Measurements from ENCODE around the gene HPSE2.

HPSE2 gene

DNA sequence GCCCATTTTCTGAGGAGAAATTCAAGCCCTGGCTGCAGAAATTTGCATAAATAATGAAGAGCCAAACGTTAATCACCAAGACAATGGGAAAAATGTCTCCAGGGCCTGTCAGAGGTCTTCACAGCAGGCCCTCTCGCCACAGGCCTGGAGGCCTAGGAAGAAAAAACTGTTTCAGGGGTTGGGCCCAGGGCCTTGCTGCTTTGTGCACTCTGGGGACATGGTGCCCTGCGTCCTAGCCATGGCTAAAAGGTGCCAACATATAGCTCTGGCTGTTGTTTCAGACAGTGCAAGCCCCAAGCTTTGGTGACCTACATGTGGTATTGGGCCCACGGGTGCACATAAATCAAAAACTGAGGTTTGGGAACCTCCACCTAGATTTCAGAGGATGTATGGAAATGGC, 796.9 kb downstream of the HPSE2 start:
- peaks cover 44% of the 10 kb centered on the region for H3K36me3 ChIP-seq (ENCODE audit: insufficient read depth, insufficient read length, low read length)
- no peaks in the 10 kb centered on the region for H3K4me1 ChIP-seq (ENCODE audit: insufficient read depth, insufficient read length)
- no peak for DNase-seq (ENCODE audit: low read depth, low spot score)

DNA sequence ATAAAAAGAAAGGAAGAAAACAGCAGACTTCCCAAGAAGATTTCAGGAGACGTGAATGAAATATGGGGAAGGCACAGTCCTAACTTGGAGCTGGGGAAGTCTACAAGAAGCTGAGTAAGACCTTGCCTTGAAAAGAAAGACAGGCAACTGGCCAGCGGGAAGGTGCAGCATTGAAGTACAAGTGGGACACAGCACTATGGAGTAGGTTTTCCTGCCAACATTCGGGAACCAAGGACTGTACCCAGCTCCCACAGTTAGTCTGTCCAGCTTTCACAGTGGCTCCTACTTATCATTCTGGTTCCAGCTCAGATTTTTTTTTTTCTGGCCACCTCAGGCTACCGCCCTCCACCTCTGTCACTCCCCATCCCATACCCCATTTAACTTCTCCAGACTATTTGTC, 798.9 kb downstream of the HPSE2 start:
- no peak for DNase-seq (ENCODE audit: low read depth, low spot score)
- peaks cover 39% of the 10 kb centered on the region for H3K9me3 ChIP-seq (ENCODE audit: insufficient read depth, low read length)
- no peak overlapping the region for H3K4me3 ChIP-seq (ENCODE audit: insufficient read length, low read depth)
- no peaks in the 10 kb centered on the region for H3K4me1 ChIP-seq (ENCODE audit: insufficient read depth, insufficient read length)
- peaks cover 29% of the 10 kb centered on the region for H3K36me3 ChIP-seq (ENCODE audit: insufficient read depth, insufficient read length, low read length)
- H3K9ac ChIP-seq (ENCODE audit: insufficient read length, low read depth): no peak overlapping the region
- H3K27me3 ChIP-seq (ENCODE audit: insufficient read depth, insufficient read length): no peaks in the 10 kb centered on the region
- TF ChIP-seq SUZ12 (IDR thresholded peaks at IDR 0.05; ENCODE audit: extremely low read depth, insufficient read depth, insufficient read length): no peak
- no peak for TF ChIP-seq YY1 (IDR thresholded peaks at IDR 0.05; ENCODE audit: insufficient read depth, insufficient read length)
- TF ChIP-seq ZNF274 (IDR thresholded peaks at IDR 0.05; ENCODE audit: low read depth, low read length): no peak

More for the DNA sequence above, 796.9 kb downstream of the HPSE2 start:
- Histone ChIP-seq H3K27me3 (ENCODE audit: insufficient read depth, insufficient read length) (no peaks in the 10 kb centered on the region), H3K4me3 (ENCODE audit: insufficient read length, low read depth) (no peak overlapping the region), H3K9me3 (ENCODE audit: insufficient read depth, low read length) (peaks cover 28% of the 10 kb centered on the region), H3K9ac (ENCODE audit: insufficient read length, low read depth) (no peak overlapping the region)
- TF ChIP-seq YY1 (IDR thresholded peaks at IDR 0.05; ENCODE audit: insufficient read depth, insufficient read length) (no peak), SUZ12 (IDR thresholded peaks at IDR 0.05; ENCODE audit: extremely low read depth, insufficient read depth, insufficient read length) (no peak), ZNF274 (IDR thresholded peaks at IDR 0.05; ENCODE audit: low read depth, low read length) (no peak)

DNA sequence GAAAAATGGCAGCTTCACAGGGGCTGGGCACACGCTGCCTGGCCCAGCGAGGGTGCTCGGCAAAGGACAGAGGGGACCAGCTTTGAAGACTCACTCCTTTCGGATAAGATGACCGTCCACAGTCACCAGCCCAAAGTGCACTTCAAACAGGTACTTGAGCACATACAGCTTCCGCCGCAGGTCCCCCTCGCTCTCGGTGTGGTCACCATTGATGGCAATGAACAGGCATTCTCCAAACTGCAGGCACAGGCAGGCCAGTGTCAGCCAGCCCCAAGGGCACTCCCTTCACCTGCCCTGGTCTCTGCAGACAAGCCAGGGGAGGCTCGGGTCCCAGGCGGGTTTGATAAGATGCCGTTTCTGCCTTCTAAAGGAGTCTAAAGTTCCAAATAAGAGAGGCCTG, 800.5 kb downstream of the HPSE2 start:
- DNase-seq (ENCODE audit: low read depth, low spot score): no peak
- no peaks in the 10 kb centered on the region for H3K27me3 ChIP-seq (ENCODE audit: insufficient read depth, insufficient read length)
- no peak overlapping the region for H3K4me3 ChIP-seq (ENCODE audit: insufficient read length, low read depth)
- H3K4me1 ChIP-seq (ENCODE audit: insufficient read depth, insufficient read length): no peaks in the 10 kb centered on the region
- H3K36me3 ChIP-seq (ENCODE audit: insufficient read depth, insufficient read length, low read length): peaks cover 35% of the 10 kb centered on the region
- H3K9me3 ChIP-seq (ENCODE audit: insufficient read depth, low read length): peaks cover 28% of the 10 kb centered on the region
- H3K9ac ChIP-seq (ENCODE audit: insufficient read length, low read depth): no peak overlapping the region
- TF ChIP-seq SUZ12 (IDR thresholded peaks at IDR 0.05; ENCODE audit: extremely low read depth, insufficient read depth, insufficient read length) (no peak), ZNF274 (IDR thresholded peaks at IDR 0.05; ENCODE audit: low read depth, low read length) (no peak), YY1 (IDR thresholded peaks at IDR 0.05; ENCODE audit: insufficient read depth, insufficient read length) (no peak)

GRCh38 chr10:98433881-98434732, 801.5 kb downstream of the HPSE2 start:
- Histone ChIP-seq H3K4me1 (ENCODE audit: insufficient read depth, insufficient read length) (no peaks in the 10 kb centered on the region), H3K9ac (ENCODE audit: insufficient read length, low read depth) (no peak overlapping the region), H3K9me3 (ENCODE audit: insufficient read depth, low read length) (peaks cover 18% of the 10 kb centered on the region; the same call in 1 of the 2 replicates), H3K27me3 (ENCODE audit: insufficient read depth, insufficient read length) (no peaks in the 10 kb centered on the region), H3K4me3 (ENCODE audit: insufficient read length, low read depth) (no peak overlapping the region), H3K36me3 (ENCODE audit: insufficient read depth, insufficient read length, low read length) (peaks cover 46% of the 10 kb centered on the region)
- no peak for DNase-seq (ENCODE audit: low read depth, low spot score)
- TF ChIP-seq SUZ12 (IDR thresholded peaks at IDR 0.05; ENCODE audit: extremely low read depth, insufficient read depth, insufficient read length) (no peak), YY1 (IDR thresholded peaks at IDR 0.05; ENCODE audit: insufficient read depth, insufficient read length) (no peak), ZNF274 (IDR thresholded peaks at IDR 0.05; ENCODE audit: low read depth, low read length) (no peak)

GRCh38 chr10:98433371-98433770, 802.3 kb downstream of the HPSE2 start:
- Histone ChIP-seq H3K9ac (ENCODE audit: insufficient read length, low read depth) (no peak overlapping the region), H3K27me3 (ENCODE audit: insufficient read depth, insufficient read length) (no peaks in the 10 kb centered on the region), H3K4me3 (ENCODE audit: insufficient read length, low read depth) (no peak overlapping the region), H3K9me3 (ENCODE audit: insufficient read depth, low read length) (peaks cover 11% of the 10 kb centered on the region; the same call in 1 of the 2 replicates), H3K36me3 (ENCODE audit: insufficient read depth, insufficient read length, low read length) (peaks cover 46% of the 10 kb centered on the region), H3K4me1 (ENCODE audit: insufficient read depth, insufficient read length) (no peaks in the 10 kb centered on the region)
- no peak for TF ChIP-seq ZNF274 (IDR thresholded peaks at IDR 0.05; ENCODE audit: low read depth, low read length)
- TF ChIP-seq SUZ12 (IDR thresholded peaks at IDR 0.05; ENCODE audit: extremely low read depth, insufficient read depth, insufficient read length): no peak
- no peak for TF ChIP-seq YY1 (IDR thresholded peaks at IDR 0.05; ENCODE audit: insufficient read depth, insufficient read length)
- DNase-seq (ENCODE audit: low read depth, low spot score): no peak

GRCh38 chr10:98432330-98432729, 803.3 kb downstream of the HPSE2 start:
- TF ChIP-seq SUZ12 (IDR thresholded peaks at IDR 0.05; ENCODE audit: extremely low read depth, insufficient read depth, insufficient read length) (no peak), YY1 (IDR thresholded peaks at IDR 0.05; ENCODE audit: insufficient read depth, insufficient read length) (no peak), ZNF274 (IDR thresholded peaks at IDR 0.05; ENCODE audit: low read depth, low read length) (no peak)
- no peaks in the 10 kb centered on the region for H3K27me3 ChIP-seq (ENCODE audit: insufficient read depth, insufficient read length)
- no peak overlapping the region for H3K4me3 ChIP-seq (ENCODE audit: insufficient read length, low read depth)
- no peak for DNase-seq (ENCODE audit: low read depth, low spot score)
- peaks cover 49% of the 10 kb centered on the region for H3K36me3 ChIP-seq (ENCODE audit: insufficient read depth, insufficient read length, low read length)
- H3K9ac ChIP-seq (ENCODE audit: insufficient read length, low read depth): no peak overlapping the region
- H3K4me1 ChIP-seq (ENCODE audit: insufficient read depth, insufficient read length): no peaks in the 10 kb centered on the region
- peaks cover 11% of the 10 kb centered on the region; the same call in 1 of the 2 replicates for H3K9me3 ChIP-seq (ENCODE audit: insufficient read depth, low read length)

DNA sequence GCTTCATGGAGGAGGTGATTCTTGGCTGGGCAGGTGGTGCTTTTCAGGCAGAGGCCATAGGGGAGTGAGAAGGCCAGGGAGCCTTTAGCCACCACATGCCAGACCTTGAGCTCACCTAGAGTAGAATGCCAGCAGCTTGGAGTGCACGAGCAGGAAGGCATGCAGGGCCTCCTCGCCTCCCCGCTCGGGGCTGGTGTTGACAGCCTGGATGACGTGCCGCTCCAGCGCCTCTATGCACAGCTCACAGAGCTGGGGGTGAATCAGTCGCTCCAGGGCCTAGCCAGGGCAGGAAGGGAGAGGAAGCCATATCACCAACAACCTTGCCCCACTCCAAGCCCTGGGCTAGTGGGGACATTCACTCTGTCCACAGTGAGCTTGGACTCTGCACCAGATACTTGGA, 804.6 kb downstream of the HPSE2 start:
- H3K4me1 ChIP-seq (ENCODE audit: insufficient read depth, insufficient read length): no peaks in the 10 kb centered on the region
- no peak overlapping the region for H3K9ac ChIP-seq (ENCODE audit: insufficient read length, low read depth)
- DNase-seq (ENCODE audit: low read depth, low spot score): no peak
- no peak for TF ChIP-seq YY1 (IDR thresholded peaks at IDR 0.05; ENCODE audit: insufficient read depth, insufficient read length)
- H3K9me3 ChIP-seq (ENCODE audit: insufficient read depth, low read length): peaks cover 11% of the 10 kb centered on the region; the same call in 1 of the 2 replicates
- H3K4me3 ChIP-seq (ENCODE audit: insufficient read length, low read depth): no peak overlapping the region
- peaks cover 53% of the 10 kb centered on the region for H3K36me3 ChIP-seq (ENCODE audit: insufficient read depth, insufficient read length, low read length)
- H3K27me3 ChIP-seq (ENCODE audit: insufficient read depth, insufficient read length): no peaks in the 10 kb centered on the region

All from NT2/D1 (cell line).